Measurements from ENCODE around the gene ATF6B.

The ATF6B gene

GRCh38 chr6:32074996-32075532, 53.0 kb downstream of the ATF6B start:
- in situ Hi-C loops (cut with HindIII; ENCODE audit: low pct_ligation_motif_present, low sequenced_read_pairs): no loop called here
- DNase-seq: peak; percentile 24
- Histone ChIP-seq H3K27me3 (replicated peaks) (peaks cover 3% of the 10 kb centered on the region), H3K36me3 (replicated peaks) (no peaks in the 10 kb centered on the region), H3K4me3 (ENCODE audit: low read depth, low read length) (no peak overlapping the region), H3K27ac (no peak overlapping the region)
- TF ChIP-seq CTCF (IDR thresholded peaks at IDR 0.05; ENCODE audit: low read depth, low read length, missing control alignments): no peak

- in situ Hi-C loops (cut with HindIII; ENCODE audit: low pct_ligation_motif_present, low sequenced_read_pairs): no loop called here
- no peak overlapping the region for H3K4me3 ChIP-seq (ENCODE audit: low read depth, low read length)
- no peaks in the 10 kb centered on the region for H3K36me3 ChIP-seq (replicated peaks)
- TF ChIP-seq CTCF (IDR thresholded peaks at IDR 0.05; ENCODE audit: low read depth, low read length, missing control alignments): no peak
- H3K27me3 ChIP-seq (replicated peaks): peaks cover 8% of the 10 kb centered on the region
- no peak overlapping the region for H3K27ac ChIP-seq
- DNase-seq: no peak
These were observed 54.4 kb downstream of the ATF6B start for GRCh38 chr6:32073613-32074012.

GRCh38 chr6:32073101-32073500, 54.9 kb downstream of the ATF6B start:
- Histone ChIP-seq H3K36me3 (replicated peaks) (no peaks in the 10 kb centered on the region), H3K27ac (no peak overlapping the region), H3K4me3 (ENCODE audit: low read depth, low read length) (no peak overlapping the region), H3K27me3 (replicated peaks) (peaks cover 8% of the 10 kb centered on the region)
- in situ Hi-C loops (cut with HindIII; ENCODE audit: low pct_ligation_motif_present, low sequenced_read_pairs): no loop called here
- no peak for TF ChIP-seq CTCF (IDR thresholded peaks at IDR 0.05; ENCODE audit: low read depth, low read length, missing control alignments)
- no peak for DNase-seq

- Histone ChIP-seq H3K4me3 (ENCODE audit: low read depth, low read length) (no peak overlapping the region), H3K27me3 (replicated peaks) (peaks cover 8% of the 10 kb centered on the region), H3K27ac (no peak overlapping the region), H3K36me3 (replicated peaks) (no peaks in the 10 kb centered on the region)
- DNase-seq: no peak
- TF ChIP-seq CTCF (IDR thresholded peaks at IDR 0.05; ENCODE audit: low read depth, low read length, missing control alignments): no peak
- in situ Hi-C loops (cut with HindIII; ENCODE audit: low pct_ligation_motif_present, low sequenced_read_pairs): no loop called here
These were observed 57.1 kb downstream of the ATF6B start for GRCh38 chr6:32070814-32071543.

- in situ Hi-C loops (cut with HindIII; ENCODE audit: low pct_ligation_motif_present, low sequenced_read_pairs): no loop called here
- Histone ChIP-seq H3K4me3 (ENCODE audit: low read depth, low read length) (no peak overlapping the region), H3K27ac (no peak overlapping the region), H3K27me3 (replicated peaks) (peaks cover 8% of the 10 kb centered on the region), H3K36me3 (replicated peaks) (no peaks in the 10 kb centered on the region)
- TF ChIP-seq CTCF (IDR thresholded peaks at IDR 0.05; ENCODE audit: low read depth, low read length, missing control alignments): no peak
- no peak for DNase-seq
These were observed 58.0 kb downstream of the ATF6B start for GRCh38 chr6:32069878-32070515.

All from brain microvascular endothelial cell (primary cell).